PC-3 (cell line): ENCODE results near the gene PODN. TPM values are rescaled to one million over a fixed set of nuclear protein-coding genes. Genes with fewer than 3 reads are reported as not detected.

ENCODE experiments used
- ATAC-seq: fragments of 200-7000 bp; cut with Tn5 transposase; 2 replicates; pipeline ENCODE4 v1.9.1; 2020; ENCODE audit warnings: mild to moderate bottlenecking, moderate library complexity
- BruUV-seq: library from RNA; stranded (reverse); fragments of 400-500 nt; replicated peaks from 2 replicates; lab custom pipeline; 2021; lab: Mats Ljungman, UMichigan
- CTCF ChIA-PET: fragments of 300-600 bp; sonication (Branson Sonifier 250); formaldehyde crosslinking; loops from one replicate; lab custom pipeline; 2022; ENCODE audit warnings: antibody characterized with exemption; lab: Charles Lee
- POLR2A ChIA-PET: fragments of 300-600 bp; sonication (Branson Sonifier 250); formaldehyde crosslinking; loops from one replicate; lab custom pipeline; 2022; ENCODE audit warnings: antibody characterized with exemption; ENCODE audit not compliant: unreplicated experiment; lab: Charles Lee
- DNase-seq: peaks from one replicate; pipeline ENCODE4 v3.0.0-alpha.2; 2015
- H2AFZ ChIP-seq: fragments of 300-600 bp; sonication (generic); 2 replicates; pipeline ENCODE4 v1.6.0; 2016; ENCODE audit warnings: antibody characterized with exemption, low read length
- H3F3A ChIP-seq: fragments of 300-600 bp; sonication (generic); one replicate; pipeline ENCODE4 v1.6.0; 2017; ENCODE audit warnings: antibody characterized with exemption, low read length, control low read depth, mild to moderate bottlenecking; ENCODE audit not compliant: unreplicated experiment
- H3K27ac ChIP-seq: fragments of 300-600 bp; sonication (generic); 2 replicates; pipeline ENCODE4 v1.5.1; 2016; ENCODE audit warnings: mild to moderate bottlenecking, low read length
- H3K27me3 ChIP-seq: fragments of 300-600 bp; sonication (generic); 2 replicates; pipeline ENCODE4 v1.6.1; 2016; ENCODE audit warnings: low read length, mixed read lengths
- H3K36me3 ChIP-seq: fragments of 300-600 bp; sonication (generic); 2 replicates; pipeline ENCODE4 v1.6.1; 2016; ENCODE audit warnings: low read depth, mixed run types, low read length, mixed read lengths
- H3K4me1 ChIP-seq: fragments of 300-600 bp; sonication (generic); 2 replicates; pipeline ENCODE4 v1.5.1; 2016; ENCODE audit warnings: low read length; ENCODE audit not compliant: insufficient read depth
- H3K4me2 ChIP-seq: fragments of 300-600 bp; sonication (generic); 2 replicates; pipeline ENCODE4 v1.6.0; 2016; ENCODE audit warnings: low read length
- H3K4me3 ChIP-seq: fragments of 300-600 bp; sonication (generic); 2 replicates; pipeline ENCODE4 v1.5.1; 2016; ENCODE audit warnings: mild to moderate bottlenecking, low read length, mixed read lengths
- H3K79me2 ChIP-seq: fragments of 300-600 bp; sonication (generic); 2 replicates; pipeline ENCODE4 v1.6.1; 2017; ENCODE audit warnings: low read length, mixed read lengths
- H3K9ac ChIP-seq: fragments of 300-600 bp; sonication (generic); 2 replicates; pipeline ENCODE4 v1.6.0; 2016; ENCODE audit warnings: mild to moderate bottlenecking, low read length
- H3K9me2 ChIP-seq: fragments of 300-600 bp; sonication (generic); replicated peaks from 2 replicates; pipeline ENCODE4 v1.6.1; 2016; ENCODE audit warnings: mixed run types, low read length, mixed read lengths
- H3K9me3 ChIP-seq: fragments of 300-600 bp; sonication (generic); 2 replicates; pipeline ENCODE4 v1.6.1; 2016; ENCODE audit warnings: low read length, mixed read lengths
- H4K20me1 ChIP-seq: fragments of 300-600 bp; sonication (generic); 2 replicates; pipeline ENCODE4 v1.6.1; 2016; ENCODE audit warnings: low read length, mixed read lengths
- CTCF ChIP-seq: fragments of 300-600 bp; sonication (generic); conservative IDR thresholded peaks from 2 replicates; pipeline ENCODE4 v1.5.1; 2017; ENCODE audit warnings: antibody characterized with exemption, low read depth, mild to moderate bottlenecking, low read length
- EZH2 ChIP-seq: fragments of 300-600 bp; sonication (generic); IDR thresholded peaks from one replicate; pipeline ENCODE4 v1.6.1; 2017; ENCODE audit warnings: antibody characterized with exemption, mild to moderate bottlenecking, low read length; ENCODE audit not compliant: unreplicated experiment
- EZH2phosphoT487 ChIP-seq: fragments of 300-600 bp; sonication (generic); IDR thresholded peaks from 2 replicates; pipeline ENCODE4 v1.6.1; 2018; ENCODE audit warnings: mild to moderate bottlenecking, antibody characterized with exemption, low read length, borderline replicate concordance
- intact Hi-C: fragments of 100-400 bp; cut with micrococcal nuclease; formaldehyde crosslinking; loops from 2 replicates; pipeline ENCODE4 v1.9.0; 2023
- total RNA-seq: library from RNA; depleted of rRNA; stranded (reverse); fragments of >200 nt; gene quantifications from 2 replicates; pipeline ENCODE4 v1.2.3, GENCODE V29; 2014

The PODN gene
- total RNA-seq, 1 experiment from 2014 or later: not detected

GRCh38 chr1:53093778-53094532 lies 31.9 kb downstream of the PODN start:
- Histone ChIP-seq H4K20me1 (no peaks in the 10 kb centered on the region), H3K9ac (no peak overlapping the region), H3F3A (no peaks in the 10 kb centered on the region), H3K79me2 (no peaks in the 10 kb centered on the region), H3K4me1 (peaks cover 5% of the 10 kb centered on the region; the same call in 1 of the 2 replicates), H2AFZ (no peak overlapping the region), H3K9me2 (no peaks in the 10 kb centered on the region), H3K9me3 (no peaks in the 10 kb centered on the region), H3K27me3 (no peaks in the 10 kb centered on the region), H3K27ac (no peak overlapping the region), H3K4me3 (no peak overlapping the region), H3K36me3 (no peaks in the 10 kb centered on the region), H3K4me2 (no peak overlapping the region)
- ATAC-seq (no peak), DNase-seq (no peak)
- POLR2A ChIA-PET: no interaction called here
- intact Hi-C loops: no loop called here
- TF ChIP-seq EZH2: no peak
- no peak for TF ChIP-seq EZH2phosphoT487
- no peak for TF ChIP-seq CTCF
- no TSS peak for BruUV-seq
- CTCF ChIA-PET: no interaction called here

- H3K9ac ChIP-seq: no peak overlapping the region
- H3K4me1 ChIP-seq: peaks cover 5% of the 10 kb centered on the region; the same call in 1 of the 2 replicates
- no TSS peak for BruUV-seq
- H3F3A ChIP-seq: no peaks in the 10 kb centered on the region
- H2AFZ ChIP-seq: no peak overlapping the region
- CTCF ChIA-PET: no interaction called here
- H3K9me2 ChIP-seq: no peaks in the 10 kb centered on the region
- DNase-seq (no peak), ATAC-seq (no peak)
- no peak overlapping the region for H3K27ac ChIP-seq
- no peaks in the 10 kb centered on the region for H3K9me3 ChIP-seq
- H3K36me3 ChIP-seq: no peaks in the 10 kb centered on the region
- H3K4me3 ChIP-seq: no peak overlapping the region
- no peaks in the 10 kb centered on the region for H4K20me1 ChIP-seq
- POLR2A ChIA-PET: no interaction called here
- H3K27me3 ChIP-seq: no peaks in the 10 kb centered on the region
- intact Hi-C loops: no loop called here
- TF ChIP-seq EZH2 (no peak), EZH2phosphoT487 (no peak), CTCF (no peak)
- no peaks in the 10 kb centered on the region for H3K79me2 ChIP-seq
- no peak overlapping the region for H3K4me2 ChIP-seq
Observed at GRCh38 chr1:53094533-53094919, 32.5 kb downstream of the PODN start.

DNA sequence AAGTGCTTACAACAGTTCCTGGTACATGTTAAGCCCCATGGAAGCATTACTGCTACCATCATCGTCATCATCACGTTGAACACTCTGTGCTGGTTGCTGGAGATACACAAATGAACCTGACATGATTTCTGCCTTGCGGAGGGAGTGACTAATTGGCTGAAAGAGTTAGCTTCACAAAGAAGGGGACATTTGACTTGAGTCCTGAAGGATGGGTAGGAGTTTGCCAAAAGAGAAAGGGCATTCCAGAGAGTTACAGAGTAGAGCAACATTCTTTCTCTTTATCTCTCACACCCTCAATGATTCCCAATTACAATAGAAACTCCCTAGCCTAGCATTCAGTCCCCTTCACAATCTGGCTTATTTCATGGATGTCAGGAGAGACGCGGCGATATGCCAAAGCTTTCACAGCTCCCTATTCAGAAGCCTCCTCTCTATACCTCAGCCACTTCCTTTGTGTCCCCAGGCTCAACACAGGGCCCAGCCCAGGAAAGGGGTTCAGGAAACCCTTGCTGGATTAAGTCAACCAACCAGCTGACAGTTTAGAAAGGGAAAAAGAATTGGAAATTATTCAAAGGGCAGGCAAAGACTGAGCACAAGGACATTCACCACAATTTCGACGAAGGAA lies 42.4 kb downstream of the PODN start:
- H3K4me2 ChIP-seq: no peak overlapping the region
- TF ChIP-seq EZH2phosphoT487 (no peak), EZH2 (no peak), CTCF (no peak)
- no peak overlapping the region for H3K9ac ChIP-seq
- ChIA-PET CTCF (no interaction called here), POLR2A (no interaction called here)
- no TSS peak for BruUV-seq
- H3K9me2 ChIP-seq: no peaks in the 10 kb centered on the region
- intact Hi-C loops: loop anchor here (10.0 kb wide), 1 partner anchor 180 kb away; the partner anchor contains the start of genes ECHDC2 and SCP2
- no peaks in the 10 kb centered on the region for H3K79me2 ChIP-seq
- H3K27me3 ChIP-seq: no peaks in the 10 kb centered on the region
- DNase-seq (no peak), ATAC-seq (no peak)
- H3K4me3 ChIP-seq: no peak overlapping the region
- no peaks in the 10 kb centered on the region for H4K20me1 ChIP-seq
- no peaks in the 10 kb centered on the region for H3K36me3 ChIP-seq
- no peak overlapping the region for H3K27ac ChIP-seq
- 0 out of 2 replicates have a peak, but pooled peaks cover 4% of the 10 kb centered on the region for H3K9me3 ChIP-seq
- no peak overlapping the region for H2AFZ ChIP-seq
- H3F3A ChIP-seq: peaks cover 9% of the 10 kb centered on the region
- peaks cover 35% of the 10 kb centered on the region for H3K4me1 ChIP-seq
